Activated CD4-positive, alpha-beta memory T cell treated with anti-CD3 and anti-CD28 coated beads, Interleukin-2, amount 10 ng/mL, durations not matched to agents 7 days and 5 days (primary cell): ENCODE results near the gene MYL12B. TPM values are rescaled to one million over a fixed set of nuclear protein-coding genes. Genes with fewer than 3 reads are reported as not detected.
A peak's percentile ranks its signal among the peaks of the same experiment; 100 is the strongest.
"Not testable (repeated sequence)": the region's sequence is repeated elsewhere in the genome, so short reads cannot be mapped to it uniquely, and the experiment has no call there.

ENCODE experiments used
- CTCF ChIA-PET: fragments of 350-600 bp; sonication (Branson Sonifier 250); formaldehyde crosslinking; loops from one replicate; lab custom pipeline; 2021; ENCODE audit warnings: antibody characterized with exemption, inconsistent platforms; lab: Charles Lee
- POLR2A ChIA-PET: fragments of 350-600 bp; sonication (Branson Sonifier 250); formaldehyde crosslinking; loops from one replicate; lab custom pipeline; 2021; ENCODE audit warnings: antibody characterized with exemption; lab: Charles Lee
- DNase-seq: peaks from one replicate; pipeline ENCODE4 v3.0.0-alpha.2; 2020
- H3K27ac Mint-ChIP-seq: one replicate; pipeline ENCODE4 v1.8.0; 2021; ENCODE audit warnings: mild to moderate bottlenecking, mixed read lengths
- H3K27me3 Mint-ChIP-seq: one replicate; pipeline ENCODE4 v1.8.0; 2021; ENCODE audit warnings: mixed read lengths
- H3K36me3 Mint-ChIP-seq: one replicate; pipeline ENCODE4 v1.8.0; 2021; ENCODE audit warnings: low read depth, mixed read lengths
- H3K4me1 Mint-ChIP-seq: one replicate; pipeline ENCODE4 v1.8.0; 2021; ENCODE audit warnings: mixed read lengths
- H3K4me3 Mint-ChIP-seq: one replicate; pipeline ENCODE4 v1.8.0; 2021; ENCODE audit warnings: mild to moderate bottlenecking, mixed read lengths
- H3K9me3 Mint-ChIP-seq: one replicate; pipeline ENCODE4 v1.8.0; 2021; ENCODE audit warnings: mixed read lengths
- total RNA-seq, 2 experiments: library from RNA; stranded (reverse); gene quantifications; one replicate each; pipeline ENCODE4 v1.2.3, GENCODE V29; 2021

Gene MYL12B
- total RNA-seq: 100 to 1,000 TPM; 371 to 378 TPM

DNA sequence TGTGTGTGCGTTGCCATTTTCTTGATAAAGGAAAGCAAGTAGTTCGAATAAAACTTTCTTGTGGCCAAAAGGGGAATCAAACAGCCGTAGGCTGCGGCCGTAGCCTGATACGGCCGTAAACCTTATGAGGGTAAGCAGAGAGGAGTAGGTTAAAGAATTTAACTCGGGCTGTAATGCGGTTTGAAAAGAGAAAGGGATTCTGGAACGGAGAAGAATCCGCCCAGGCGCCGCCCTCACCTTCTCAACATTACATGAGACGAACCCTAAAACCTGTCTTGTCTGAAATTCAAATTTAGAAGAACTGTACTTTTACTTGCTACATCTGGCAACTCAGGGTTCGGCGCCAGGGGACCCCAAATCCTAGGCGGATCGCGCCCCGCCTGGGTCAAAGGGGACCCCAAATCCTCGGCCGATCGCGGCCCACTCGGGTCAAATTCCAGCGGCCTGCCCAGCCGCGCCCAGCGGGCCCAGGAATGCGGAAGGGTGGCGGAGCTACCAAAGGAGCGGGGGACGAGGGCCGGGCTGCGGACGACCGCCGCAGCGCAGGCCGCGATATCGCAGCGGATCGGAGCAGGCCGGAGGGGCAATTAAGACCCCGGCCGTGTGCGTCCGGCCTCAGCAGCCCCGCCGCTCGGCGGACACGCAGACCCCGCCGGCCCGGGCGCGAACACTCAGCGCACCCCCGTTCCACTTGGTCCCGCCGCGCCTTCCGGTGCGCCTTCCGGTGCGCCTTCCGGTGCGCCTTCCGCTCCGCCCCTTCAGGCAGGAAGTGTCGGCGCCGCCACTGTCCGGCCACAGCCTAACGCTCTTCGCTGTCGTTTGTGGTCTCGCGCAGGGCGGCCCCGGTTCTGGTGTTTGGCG, at the start of gene MYL12B:
Gene MYL12B (plus strand): TSS at position 761 of the 861 bp plus-strand sequence. CDS start 10,766 bp downstream, outside the sequence.
- CTCF ChIA-PET: interaction anchor here (0.6 to 2.5 kb wide), 5 partner anchors 12 to 821 kb away, joined by 3 to 16 read pairs (median 4); partner anchors contain the start of gene MYL12A
- peaks cover 71% of the 10 kb centered on the region for H3K4me1 Mint-ChIP-seq
- POLR2A ChIA-PET: interaction anchor here (0.5 to 3.5 kb wide), 25 partner anchors 12 to 688 kb away, joined by 3 to 292 read pairs (median 5); partner anchors contain the start of genes MYL12A and MYOM1
- peak within 1 kb of the TSS; percentile 89 for H3K4me3 Mint-ChIP-seq
- no peaks in the 10 kb centered on the region for H3K27me3 Mint-ChIP-seq
- DNase-seq: peak; percentile 86
- H3K27ac Mint-ChIP-seq: peak within 1 kb of the TSS; percentile 99
- no peaks in the 10 kb centered on the region for H3K9me3 Mint-ChIP-seq
- peaks cover 63% of the 10 kb centered on the region for H3K36me3 Mint-ChIP-seq

DNA sequence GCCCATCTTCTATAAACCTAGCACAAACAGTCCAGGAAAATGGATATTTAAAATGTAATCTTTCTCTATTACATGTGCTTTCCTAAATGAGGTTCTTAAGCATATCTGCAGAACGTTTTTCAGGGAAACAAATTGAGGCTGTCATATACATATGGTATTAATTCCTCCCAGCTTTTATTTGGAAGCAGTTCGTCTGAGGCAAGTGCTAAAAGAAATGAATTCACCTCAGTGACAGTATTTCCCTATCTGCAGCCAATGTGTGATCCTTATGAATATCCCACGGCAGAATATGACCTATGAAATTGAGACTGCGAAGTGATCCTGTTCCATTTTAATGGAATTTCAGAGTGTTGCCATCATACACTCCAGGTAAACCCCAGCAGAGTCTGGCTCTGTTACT, 49.3 kb upstream of the MYL12B start:
- Mint-ChIP-seq H3K27ac (no peak overlapping the region), H3K27me3 (no peaks in the 10 kb centered on the region), H3K9me3 (no peaks in the 10 kb centered on the region), H3K4me3 (no peak overlapping the region), H3K4me1 (peaks cover 20% of the 10 kb centered on the region), H3K36me3 (no peaks in the 10 kb centered on the region)
- DNase-seq: no peak
- ChIA-PET POLR2A (no interaction called here), CTCF (interaction anchor here (1.5 kb wide), 1 partner anchor 218 kb away, joined by 3 read pairs; no protein-coding TSS in a partner anchor)

DNA sequence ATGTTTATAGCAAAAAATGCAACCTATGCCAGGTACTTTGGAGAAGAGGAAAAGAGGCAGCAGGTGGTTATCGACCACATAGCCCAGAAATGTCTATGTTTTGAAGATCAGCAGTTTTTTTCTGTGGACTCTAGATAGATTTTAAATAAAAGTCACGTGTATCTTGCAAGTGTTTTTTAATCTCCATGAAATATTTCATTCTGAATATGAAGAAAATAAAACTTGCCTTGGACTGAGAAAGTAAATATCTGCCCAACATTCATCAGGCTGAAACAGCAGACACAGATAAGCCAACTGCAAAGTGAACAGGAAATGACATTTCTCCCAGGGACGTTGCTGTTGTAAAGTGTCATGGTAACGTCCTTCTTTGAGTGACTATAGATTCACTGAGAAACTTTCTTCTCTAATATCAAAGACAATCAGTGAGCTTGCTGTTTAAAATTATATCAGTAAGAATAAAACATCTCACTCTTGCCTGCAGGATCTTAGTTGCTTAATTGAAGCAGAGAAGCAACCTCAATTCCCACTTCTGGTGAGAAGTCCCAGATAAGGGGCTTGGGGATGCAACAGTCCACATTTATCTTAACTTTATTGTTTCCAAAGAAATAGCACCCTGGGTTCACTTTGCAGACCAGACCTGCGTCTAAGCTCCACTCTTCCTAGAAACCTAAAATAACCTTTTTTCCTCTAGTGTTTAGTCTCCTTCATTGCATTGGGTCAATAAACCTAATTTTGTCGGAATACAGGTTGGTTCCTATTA, 48.5 kb upstream of the MYL12B start:
- Mint-ChIP-seq H3K4me3 (no peak overlapping the region), H3K4me1 (peaks cover 20% of the 10 kb centered on the region), H3K9me3 (no peaks in the 10 kb centered on the region), H3K36me3 (no peaks in the 10 kb centered on the region), H3K27ac (no peak overlapping the region), H3K27me3 (no peaks in the 10 kb centered on the region)
- CTCF ChIA-PET: interaction anchor here (0.8 to 1.5 kb wide), 2 partner anchors 219 to 453 kb away, joined by 3 read pairs; no protein-coding TSS in a partner anchor
- POLR2A ChIA-PET: interaction anchor here (0.8 kb wide), 1 partner anchor 35 kb away, joined by 3 read pairs; the partner anchor contains the start of gene MYL12A
- no peak for DNase-seq

DNA sequence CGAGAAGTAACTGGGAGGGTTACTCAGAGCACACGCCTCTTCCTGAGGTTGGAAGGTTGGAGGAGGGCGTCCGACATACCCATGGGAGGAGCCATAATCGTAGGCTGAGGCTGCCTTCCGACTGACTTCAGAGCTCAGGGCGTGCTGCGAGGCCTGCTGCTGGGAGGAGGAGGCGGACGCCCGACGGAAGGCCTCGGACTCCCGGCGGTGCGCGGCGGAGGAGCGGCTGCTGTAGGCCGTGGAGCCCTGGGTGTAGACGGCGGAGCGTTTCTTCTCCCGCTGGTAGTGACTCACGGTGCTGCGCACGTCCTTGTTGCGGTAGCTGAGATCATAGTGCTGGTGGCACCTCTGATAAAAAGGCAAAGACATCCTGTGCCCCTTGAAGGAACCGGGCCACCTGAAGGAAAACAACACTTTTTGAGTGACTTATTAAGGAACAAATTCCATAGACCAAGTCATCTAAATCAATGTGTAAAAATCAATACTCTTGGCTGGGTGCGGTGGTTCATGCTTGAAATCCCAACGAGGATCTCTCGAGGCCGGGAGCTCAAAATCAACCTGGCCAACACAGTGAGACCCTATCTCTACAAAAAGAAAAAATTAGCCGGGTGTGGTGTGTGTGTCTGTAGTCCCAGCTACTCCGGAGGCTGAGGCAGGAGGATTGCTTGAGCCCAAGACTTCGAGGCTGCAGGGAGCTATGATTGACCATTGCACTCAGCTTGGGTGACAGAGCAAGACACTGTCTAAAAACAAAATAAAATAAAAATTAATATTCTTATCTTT, 46.9 kb upstream of the MYL12B start:
- Mint-ChIP-seq H3K4me1 (peaks cover 16% of the 10 kb centered on the region), H3K36me3 (no peaks in the 10 kb centered on the region), H3K4me3 (no peak overlapping the region), H3K27me3 (no peaks in the 10 kb centered on the region), H3K27ac (no peak overlapping the region), H3K9me3 (no peaks in the 10 kb centered on the region)
- no peak for DNase-seq
- ChIA-PET POLR2A (no interaction called here), CTCF (no interaction called here)

- POLR2A ChIA-PET: no interaction called here
- Mint-ChIP-seq H3K9me3 (no peaks in the 10 kb centered on the region), H3K36me3 (no peaks in the 10 kb centered on the region), H3K27ac (no peak overlapping the region), H3K4me1 (peaks cover 13% of the 10 kb centered on the region), H3K27me3 (no peaks in the 10 kb centered on the region), H3K4me3 (no peak overlapping the region)
- CTCF ChIA-PET: no interaction called here
- no peak for DNase-seq
Measured at GRCh38 chr18:3216987-3217386, 44.9 kb upstream of the MYL12B start.

- ChIA-PET CTCF (no interaction called here), POLR2A (no interaction called here)
- DNase-seq: no peak
- Mint-ChIP-seq H3K36me3 (no peaks in the 10 kb centered on the region), H3K4me3 (no peak overlapping the region), H3K4me1 (peaks cover 9% of the 10 kb centered on the region), H3K27ac (no peak overlapping the region), H3K27me3 (no peaks in the 10 kb centered on the region), H3K9me3 (no peaks in the 10 kb centered on the region)
Measured at GRCh38 chr18:3217948-3218647, 43.8 kb upstream of the MYL12B start.

- DNase-seq: no peak
- peaks cover 8% of the 10 kb centered on the region for H3K4me1 Mint-ChIP-seq
- no peaks in the 10 kb centered on the region for H3K9me3 Mint-ChIP-seq
- H3K4me3 Mint-ChIP-seq: no peak overlapping the region
- ChIA-PET POLR2A (no interaction called here), CTCF (no interaction called here)
- H3K27ac Mint-ChIP-seq: no peak overlapping the region
- H3K27me3 Mint-ChIP-seq: no peaks in the 10 kb centered on the region
- no peaks in the 10 kb centered on the region for H3K36me3 Mint-ChIP-seq
Measured at GRCh38 chr18:3218819-3219218, 43.1 kb upstream of the MYL12B start.

- ChIA-PET CTCF (no interaction called here), POLR2A (interaction anchor here (1.1 kb wide), 1 partner anchor 26 kb away, joined by 3 read pairs; no protein-coding TSS in a partner anchor)
- Mint-ChIP-seq H3K9me3 (no peaks in the 10 kb centered on the region), H3K4me1 (peaks cover 6% of the 10 kb centered on the region), H3K4me3 (no peak overlapping the region), H3K27ac (no peak overlapping the region), H3K36me3 (no peaks in the 10 kb centered on the region), H3K27me3 (no peaks in the 10 kb centered on the region)
- no peak for DNase-seq
Measured at GRCh38 chr18:3219241-3219630, 42.7 kb upstream of the MYL12B start.

DNA sequence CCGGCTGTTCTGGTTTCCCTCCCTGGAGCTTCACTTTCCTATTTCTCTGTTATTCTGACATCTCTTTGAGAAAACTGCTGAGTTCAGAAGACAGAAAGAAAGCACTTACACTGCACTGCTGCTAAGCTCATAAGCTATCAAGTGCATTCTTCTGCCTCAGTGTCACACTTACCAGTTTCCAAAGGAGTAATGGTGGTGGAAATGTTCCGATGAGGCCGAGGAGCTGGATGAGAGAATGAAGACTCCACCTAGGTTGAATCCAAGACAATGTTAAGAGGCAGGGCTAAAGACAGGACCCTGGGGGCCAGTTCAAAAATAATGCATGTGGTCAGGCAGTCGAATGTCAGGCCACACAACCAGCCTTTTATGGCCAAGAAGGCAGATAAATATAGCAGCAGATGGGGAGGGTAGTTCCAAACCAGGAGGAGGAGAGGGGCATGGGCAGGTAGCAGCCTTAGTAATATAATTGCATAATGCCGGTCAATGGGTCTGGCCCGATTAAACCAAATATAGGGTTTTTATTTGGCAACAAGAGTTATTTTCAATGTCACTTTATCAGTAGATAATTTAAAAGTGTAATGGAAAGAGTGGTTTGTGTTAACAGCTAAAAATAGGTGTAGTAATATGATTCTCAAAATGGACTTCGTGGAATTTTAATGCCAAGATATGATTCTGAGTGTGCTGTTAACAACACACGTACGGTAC, 42.1 kb upstream of the MYL12B start, which contains the start of gene MYOM1:
Gene MYOM1 (minus strand): TSS at position 338 of the 705 bp plus-strand sequence. CDS start 4,745 bp downstream, outside the sequence.
- Mint-ChIP-seq H3K36me3 (no peaks in the 10 kb centered on the region), H3K27ac (no peak within 1 kb of the TSS), H3K4me3 (no peak within 1 kb of the TSS), H3K4me1 (peaks cover 6% of the 10 kb centered on the region), H3K27me3 (no peaks in the 10 kb centered on the region), H3K9me3 (no peaks in the 10 kb centered on the region)
- ChIA-PET POLR2A (interaction anchor here (1.1 to 1.5 kb wide), 2 partner anchors 26 to 41 kb away, joined by 3 read pairs; no protein-coding TSS in a partner anchor), CTCF (interaction anchor here (1.1 kb wide), 1 partner anchor 26 kb away, joined by 5 read pairs; no protein-coding TSS in a partner anchor)
- DNase-seq: no peak

DNA sequence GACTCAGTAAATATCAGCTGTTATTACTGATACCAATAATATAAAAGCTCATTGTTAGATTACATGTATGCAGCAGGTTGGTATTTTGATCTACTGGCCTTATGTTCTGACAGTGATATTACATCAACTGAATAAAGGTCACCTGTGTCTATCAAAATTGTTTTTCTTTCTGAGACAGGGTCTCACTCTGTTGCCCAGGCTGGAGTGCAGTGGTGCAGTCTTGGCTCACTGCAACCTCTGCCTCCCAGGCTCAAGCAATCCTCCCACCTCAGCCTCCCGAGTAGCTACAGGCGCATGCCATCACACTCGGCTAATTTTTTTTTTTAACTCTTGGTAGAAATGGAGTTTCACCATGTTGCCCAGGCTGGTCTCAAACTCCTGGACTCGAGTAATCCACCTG, 41.1 kb upstream of the MYL12B start:
- POLR2A ChIA-PET: interaction anchor here (1.2 to 1.5 kb wide), 2 partner anchors 27 to 40 kb away, joined by 3 read pairs; partner anchors contain the start of gene MYL12A

DNA sequence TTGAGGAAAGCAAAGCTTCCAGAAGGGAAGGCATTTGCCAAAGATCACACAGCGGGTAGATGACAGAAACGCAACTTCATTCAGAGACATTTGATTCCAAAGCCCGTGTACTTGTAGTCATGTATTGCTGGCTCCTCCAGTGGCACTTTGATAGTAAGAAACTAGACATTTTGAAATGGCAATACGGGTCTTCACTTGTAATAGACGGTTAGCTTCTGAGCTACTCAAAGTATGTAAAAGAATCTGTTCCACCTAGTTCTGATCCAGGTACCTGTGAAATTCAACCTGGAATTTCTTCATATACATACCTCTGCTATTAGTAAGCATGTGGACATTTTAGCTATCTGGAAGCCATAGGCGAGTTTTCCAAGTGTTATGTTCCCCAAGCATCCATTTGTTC, 40.4 kb upstream of the MYL12B start:
- ChIA-PET POLR2A (interaction anchor here (1.2 kb wide), 1 partner anchor 26 kb away, joined by 3 read pairs; the partner anchor contains the start of gene MYL12A), CTCF (interaction anchor here (1.1 to 1.2 kb wide), 2 partner anchors 93 to 227 kb away, joined by 3 to 4 read pairs; no protein-coding TSS in a partner anchor)
- Mint-ChIP-seq H3K9me3 (no peaks in the 10 kb centered on the region), H3K36me3 (no peaks in the 10 kb centered on the region), H3K27ac (no peak overlapping the region), H3K27me3 (no peaks in the 10 kb centered on the region), H3K4me3 (no peak overlapping the region), H3K4me1 (peaks cover 6% of the 10 kb centered on the region)
- DNase-seq: no peak

More for the DNA sequence above, 41.1 kb upstream of the MYL12B start:
- not testable (repeated sequence) for H3K9me3 Mint-ChIP-seq, H3K27me3 Mint-ChIP-seq, H3K27ac Mint-ChIP-seq, H3K36me3 Mint-ChIP-seq, H3K4me3 Mint-ChIP-seq, H3K4me1 Mint-ChIP-seq, DNase-seq
- CTCF ChIA-PET: interaction anchor here (1.1 kb wide), 1 partner anchor 24 kb away, joined by 5 read pairs; no protein-coding TSS in a partner anchor
